Thyroid gland (tissue), 4 donors: Measurements from ENCODE around the gene FAM131C. TPM values are rescaled to one million over a fixed set of nuclear protein-coding genes. Genes with fewer than 3 reads are reported as not detected.
"Not testable (repeated sequence)": the region's sequence is repeated elsewhere in the genome, so short reads cannot be mapped to it uniquely, and the experiment has no call there.

Experiments used
- DNase-seq, 2 donors: peaks; one replicate each; pipeline ENCODE4 v3.0.0-alpha.2; 2019
- H3K27ac ChIP-seq, 3 donors: fragments of 200-600 bp; sonication (generic); 1 replicate in 2 of 3; 2 replicates in 1 of 3; pipeline ENCODE4 v1.5.1; 2016 to 2019; ENCODE audit warnings: mild to moderate bottlenecking in 1 of 3, moderate library complexity in 1 of 3
- H3K27me3 ChIP-seq: fragments of 200-600 bp; sonication (generic); one replicate; pipeline ENCODE4 v1.5.1; 2019
- H3K36me3 ChIP-seq, 2 donors: fragments of 200-600 bp; sonication (generic); one replicate each; pipeline ENCODE4 v1.5.1; 2016 to 2019
- H3K4me1 ChIP-seq, 2 donors: fragments of 200-600 bp; sonication (generic); one replicate each; pipeline ENCODE4 v1.5.1; 2017 to 2019
- H3K4me3 ChIP-seq, 3 donors: fragments of 200-600 bp; sonication (generic); replicated peaks in 1 of 3; 1 replicate in 2 of 3; 2 replicates in 1 of 3; pipeline ENCODE4 v1.5.1; 2016; ENCODE audit warnings: mild to moderate bottlenecking in 1 of 3
- H3K9me3 ChIP-seq: fragments of 200-600 bp; sonication (generic); one replicate; pipeline ENCODE4 v1.5.1; 2017
- POLR2A ChIP-seq, 2 donors: fragments of 450-650 bp; IDR thresholded peaks; one replicate each; pipeline ENCODE4 v1.6.1; 2017; ENCODE audit warnings: antibody characterized with exemption in 2 of 2, mild to moderate bottlenecking in 2 of 2, moderate library complexity in 1 of 2
- WGBS, 2 donors: methylation state at CpG; one replicate each; pipeline ENCODE4 v1.1.5; 2017; 5-methylcytosine and 5-hydroxymethylcytosine counted together
- intact Hi-C: fragments of 100-400 bp; cut with DNase I; formaldehyde crosslinking; loops from one replicate; pipeline ENCODE4 v1.15.1; 2023
- total RNA-seq, 4 donors: library from RNA; depleted of rRNA; stranded (reverse); fragments of >200 nt; gene quantifications; one replicate each; pipeline ENCODE4 v1.2.3, GENCODE V29; 2016
- TF ChIP-seq, protein P1 (sequence below), 6 experiments: fragments of 200-600 bp in 3 of 6; fragments of 450-650 bp in 3 of 6; sonication (generic) in 3 of 6; IDR thresholded peaks; one replicate each; pipeline ENCODE4 v1.5.1; 2016 to 2019; ENCODE audit warnings: antibody characterized with exemption in 6 of 6, mild to moderate bottlenecking in 2 of 6, inconsistent platforms in 1 of 6, moderate library complexity in 1 of 6

Gene FAM131C
- total RNA-seq, 4 donors from 2014 or later, result 0.42 to 2.7 (median 1.5) TPM

DNA sequence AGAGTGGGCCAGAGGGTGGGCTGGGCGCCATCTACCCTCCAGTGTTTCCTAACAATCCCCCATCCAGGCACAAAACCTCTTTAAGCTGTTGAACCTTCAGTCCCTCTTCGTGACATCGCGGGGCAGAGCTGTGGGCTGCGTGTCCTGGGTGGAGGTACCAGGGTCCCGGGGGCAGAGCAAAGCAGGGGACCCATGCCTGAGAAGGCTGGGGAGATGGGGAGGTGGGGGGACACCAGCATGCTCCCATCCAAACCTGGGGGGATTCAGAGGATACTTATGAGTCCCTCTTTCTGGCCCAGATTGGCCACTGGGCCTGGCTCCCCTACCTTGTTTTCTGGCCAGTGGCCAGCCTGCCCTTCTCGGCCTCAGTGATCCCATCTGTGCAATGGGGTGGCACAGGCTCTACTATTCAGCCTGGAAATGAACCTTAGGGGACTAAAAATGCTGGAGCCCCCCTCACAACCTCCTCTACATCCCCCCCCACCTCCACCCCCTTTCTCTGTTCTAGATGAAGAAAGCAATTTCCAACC lies 40.3 kb downstream of the FAM131C start:
- H3K9me3 ChIP-seq, H3K36me3 ChIP-seq, H3K27ac ChIP-seq, H3K27me3 ChIP-seq, intact Hi-C loops, H3K4me3 ChIP-seq, DNase-seq, H3K4me1 ChIP-seq: not testable (repeated sequence)
- 51 to 52% methylated on average over 5 to 7 of the region's 7 CpGs for WGBS, 2 donors
- TF ChIP-seq, protein P1, sequence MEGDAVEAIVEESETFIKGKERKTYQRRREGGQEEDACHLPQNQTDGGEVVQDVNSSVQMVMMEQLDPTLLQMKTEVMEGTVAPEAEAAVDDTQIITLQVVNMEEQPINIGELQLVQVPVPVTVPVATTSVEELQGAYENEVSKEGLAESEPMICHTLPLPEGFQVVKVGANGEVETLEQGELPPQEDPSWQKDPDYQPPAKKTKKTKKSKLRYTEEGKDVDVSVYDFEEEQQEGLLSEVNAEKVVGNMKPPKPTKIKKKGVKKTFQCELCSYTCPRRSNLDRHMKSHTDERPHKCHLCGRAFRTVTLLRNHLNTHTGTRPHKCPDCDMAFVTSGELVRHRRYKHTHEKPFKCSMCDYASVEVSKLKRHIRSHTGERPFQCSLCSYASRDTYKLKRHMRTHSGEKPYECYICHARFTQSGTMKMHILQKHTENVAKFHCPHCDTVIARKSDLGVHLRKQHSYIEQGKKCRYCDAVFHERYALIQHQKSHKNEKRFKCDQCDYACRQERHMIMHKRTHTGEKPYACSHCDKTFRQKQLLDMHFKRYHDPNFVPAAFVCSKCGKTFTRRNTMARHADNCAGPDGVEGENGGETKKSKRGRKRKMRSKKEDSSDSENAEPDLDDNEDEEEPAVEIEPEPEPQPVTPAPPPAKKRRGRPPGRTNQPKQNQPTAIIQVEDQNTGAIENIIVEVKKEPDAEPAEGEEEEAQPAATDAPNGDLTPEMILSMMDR (IDR thresholded peaks at IDR 0.05), result peak in 1 of 6 experiments; percentile 2

DNA sequence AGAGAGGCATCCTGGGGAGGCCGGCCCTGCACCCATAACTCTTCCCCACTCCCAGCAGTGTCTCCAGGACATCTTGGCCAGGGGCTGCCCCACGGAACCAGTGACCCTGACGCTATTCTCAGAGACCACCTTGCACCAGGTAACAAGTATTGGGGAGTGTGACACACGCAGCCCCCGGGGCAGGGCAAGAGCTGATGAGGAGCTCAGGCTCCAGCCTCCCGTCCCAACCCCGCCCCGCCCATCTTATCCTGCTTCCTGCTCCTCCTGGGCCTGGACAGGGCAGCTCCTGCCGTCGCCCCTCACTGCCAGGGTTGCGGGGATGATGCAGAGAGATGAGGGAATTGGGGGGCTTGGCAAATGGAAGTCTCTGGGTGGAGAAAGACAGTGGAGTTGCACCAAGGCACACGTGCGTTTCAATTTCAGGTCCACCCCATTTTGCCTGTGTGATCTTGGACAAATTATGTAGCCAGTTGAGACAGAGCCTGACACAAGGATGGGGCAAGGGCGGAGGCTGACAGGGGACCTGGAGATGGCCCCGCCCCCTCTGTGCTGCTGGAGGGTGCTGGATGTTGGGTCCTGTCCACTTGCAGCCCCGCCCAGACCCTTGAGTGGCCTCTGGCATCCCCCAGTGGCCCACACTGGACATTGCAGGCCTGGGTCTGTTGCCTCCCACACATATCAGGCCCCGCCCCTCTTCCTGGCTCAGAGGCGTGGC lies 40.9 kb downstream of the FAM131C start:
- H3K27ac ChIP-seq, result no peak overlapping the region
- no peaks in the 10 kb centered on the region for H3K36me3 ChIP-seq
- 45 to 58% methylated on average over 3 to 10 of the region's 18 CpGs for WGBS, 2 donors
- DNase-seq, result peak; percentile 88 to 90
- H3K4me1 ChIP-seq, result peaks cover 0 to 4% of the 10 kb centered on the region in 2 donors
- intact Hi-C loops, result no loop called here
- H3K4me3 ChIP-seq, result no peak overlapping the region
- H3K9me3 ChIP-seq, result no peaks in the 10 kb centered on the region
- TF ChIP-seq POLR2A (IDR thresholded peaks at IDR 0.05), result no peak
- TF ChIP-seq, protein P1 (IDR thresholded peaks at IDR 0.05), result peak; percentile 96 to 100 (median 98)
- no peaks in the 10 kb centered on the region for H3K27me3 ChIP-seq

DNA sequence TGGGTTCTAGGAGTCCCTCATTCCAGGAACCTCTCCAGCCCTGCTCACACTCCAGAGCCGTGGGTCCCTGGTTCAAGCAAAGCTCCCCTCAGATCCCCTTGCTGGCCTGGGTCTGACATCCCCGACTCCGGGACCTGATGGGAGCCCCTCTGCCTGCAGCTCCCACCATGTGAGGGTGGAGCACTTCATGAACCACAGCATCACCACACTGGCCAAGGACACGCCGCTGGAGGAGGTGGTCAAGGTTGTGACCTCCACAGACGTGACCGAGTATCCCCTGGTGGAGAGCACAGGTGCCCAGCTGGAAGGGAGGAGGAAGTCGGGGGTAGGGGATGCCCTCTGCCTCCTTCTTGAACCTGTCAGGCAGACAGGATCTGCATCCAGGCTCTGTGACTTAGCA lies 41.9 kb downstream of the FAM131C start:
- TF ChIP-seq, protein P1 (IDR thresholded peaks at IDR 0.05), result no peak
- no peak for TF ChIP-seq POLR2A (IDR thresholded peaks at IDR 0.05)
- 82 to 93% methylated on average over 6 to 8 of the region's 8 CpGs for WGBS, 2 donors
- Histone ChIP-seq H3K36me3 (no peaks in the 10 kb centered on the region), H3K9me3 (no peaks in the 10 kb centered on the region), H3K4me3 (no peak overlapping the region), H3K27ac (no peak overlapping the region), H3K4me1 (peaks cover 7 to 13% of the 10 kb centered on the region in 2 donors), H3K27me3 (no peaks in the 10 kb centered on the region)
- DNase-seq, result no peak
- intact Hi-C loops, result no loop called here

DNA sequence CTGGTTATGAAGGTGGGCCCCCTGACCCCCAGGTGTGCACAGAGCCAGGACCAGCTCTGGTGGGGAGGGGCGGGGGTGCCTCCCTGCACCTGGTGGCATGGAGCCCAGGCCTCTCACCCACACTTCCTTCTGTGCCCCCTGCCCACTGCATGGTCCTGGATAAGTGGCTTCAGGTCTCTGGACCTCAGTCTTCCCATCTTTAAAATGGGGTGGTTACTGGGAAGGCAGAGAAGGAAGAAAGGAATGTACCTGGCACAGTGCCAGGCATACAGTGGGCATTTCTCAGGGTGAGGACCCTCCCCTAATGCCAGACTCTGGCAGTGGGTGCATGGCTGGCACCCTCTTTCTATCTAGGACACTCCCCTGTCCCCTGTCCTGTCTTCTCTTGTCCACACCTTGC lies 44.2 kb downstream of the FAM131C start:
- intact Hi-C loops, result no loop called here
- no peak for TF ChIP-seq POLR2A (IDR thresholded peaks at IDR 0.05)
- TF ChIP-seq, protein P1 (IDR thresholded peaks at IDR 0.05), result no peak
- no peak overlapping the region for H3K4me3 ChIP-seq
- H3K27me3 ChIP-seq, result no peaks in the 10 kb centered on the region
- WGBS, 2 donors, result 90% methylated on average over 1 of the region's 1 CpG; no CpG with 5 or more reads in 1 of the 2 donors
- H3K27ac ChIP-seq, result no peak overlapping the region
- no peaks in the 10 kb centered on the region for H3K36me3 ChIP-seq
- no peaks in the 10 kb centered on the region for H3K9me3 ChIP-seq
- DNase-seq, result no peak
- peaks cover 8 to 13% of the 10 kb centered on the region in 2 donors for H3K4me1 ChIP-seq

DNA sequence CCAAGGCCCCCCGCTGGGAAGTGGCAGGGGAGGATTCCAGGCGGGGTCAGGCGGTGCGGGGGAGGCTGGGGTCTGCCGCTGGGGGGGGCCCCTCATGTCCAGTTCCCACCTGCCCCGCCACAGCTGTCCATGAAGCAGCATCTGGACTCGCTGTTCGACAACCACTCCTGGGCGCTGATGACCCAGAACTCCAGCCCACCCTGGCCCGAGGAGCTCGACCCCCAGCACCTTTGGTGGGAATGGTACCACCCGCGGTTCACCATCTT lies 44.5 kb downstream of the FAM131C start:
- WGBS, 2 donors, result 74 to 89% methylated on average over 8 to 9 of the region's 13 CpGs
- not testable (repeated sequence) for H3K9me3 ChIP-seq

More for the DNA sequence above, 44.5 kb downstream of the FAM131C start:
- intact Hi-C loops, DNase-seq, H3K4me3 ChIP-seq, H3K27me3 ChIP-seq, H3K36me3 ChIP-seq, H3K27ac ChIP-seq: not testable (repeated sequence)
- H3K4me1 ChIP-seq, result peaks cover 8 to 13% of the 10 kb centered on the region in 2 donors
